SK-N-SH (cell line): ENCODE data around the gene EOLA1. TPM values are rescaled to one million over a fixed set of nuclear protein-coding genes. Genes with fewer than 3 reads are reported as not detected.
"Not testable (repeated sequence)": the region's sequence is repeated elsewhere in the genome, so short reads cannot be mapped to it uniquely, and the experiment has no call there.

Experiments used
- CTCF ChIA-PET: fragments of 300-600, 350-600 bp; formaldehyde crosslinking; extraction: SDS; loops from one replicate; lab custom pipeline; 2021; lab: Yijun Ruan, JAX
- POLR2A ChIA-PET: fragments of 350-600 bp; sonication (Branson Sonifier 250); formaldehyde crosslinking; extraction: SDS; loops from one replicate; lab custom pipeline; 2020; ENCODE audit warnings: antibody characterized with exemption, inconsistent platforms; lab: Yijun Ruan, JAX
- DNase-seq: peaks from one replicate; pipeline ENCODE4 v3.0.0; 2012
- H2AFZ ChIP-seq: fragments of 200-600 bp; sonication (generic); 2 replicates; pipeline ENCODE4 v1.8.1; 2016; ENCODE audit warnings: antibody characterized with exemption, mild to moderate bottlenecking, low read depth
- H3F3A ChIP-seq: fragments of 200-600 bp; sonication (generic); replicated peaks from 2 replicates; pipeline ENCODE3; 2016; ENCODE audit warnings: antibody characterized with exemption, mild to moderate bottlenecking; ENCODE audit not compliant: insufficient read depth
- H3K27ac ChIP-seq, 2 experiments: fragments of 200-500 bp in 1 of 2; fragments of 200-600 bp in 1 of 2; sonication (Bioruptor generic) in 1 of 2; sonication (generic), shearing (Covaris generic) in 1 of 2; 2 replicates each; pipeline versions ENCODE4 v1.5.1 to v1.6.1; 2014 to 2016; ENCODE audit warnings: low read depth in 2 of 2, inconsistent platforms in 1 of 2, low read length in 1 of 2, mild to moderate bottlenecking in 1 of 2, mixed read lengths in 1 of 2
- H3K27me3 ChIP-seq: fragments of 200-600 bp; sonication (generic), shearing (Covaris generic); 2 replicates; pipeline ENCODE4 v1.6.1; 2016; ENCODE audit warnings: mixed run types; ENCODE audit not compliant: insufficient read depth
- H3K36me3 ChIP-seq, 2 experiments: fragments of 200-500 bp in 1 of 2; fragments of 200-600 bp in 1 of 2; sonication (Bioruptor generic) in 1 of 2; sonication (generic) in 1 of 2; replicated peaks in 1 of 2; 2 replicates each; pipeline versions ENCODE3 to v1.5.1; 2014 to 2016; ENCODE audit warnings: low read length in 1 of 2, mild to moderate bottlenecking in 1 of 2; ENCODE audit not compliant: insufficient read depth in 2 of 2, control insufficient read depth in 1 of 2
- H3K4me1 ChIP-seq, 2 experiments: fragments of 200-500 bp in 1 of 2; fragments of 200-600 bp in 1 of 2; sonication (Bioruptor generic) in 1 of 2; sonication (generic), shearing (Covaris generic) in 1 of 2; 2 replicates each; pipeline versions ENCODE4 v1.5.1 to v1.6.1; 2014 to 2016; ENCODE audit warnings: low read depth in 1 of 2, low read length in 1 of 2, mixed run types in 1 of 2; ENCODE audit not compliant: insufficient read depth in 2 of 2, control insufficient read depth in 1 of 2
- H3K4me2 ChIP-seq: fragments of 200-600 bp; sonication (generic), shearing (Covaris generic); 2 replicates; pipeline ENCODE4 v1.6.1; 2017; ENCODE audit warnings: mixed run types
- H3K4me3 ChIP-seq, 2 experiments: fragments of 200-500 bp in 1 of 2; fragments of 200-600 bp in 1 of 2; sonication (Bioruptor generic) in 1 of 2; sonication (generic), shearing (Covaris generic) in 1 of 2; 2 replicates each; pipeline versions ENCODE4 v1.5.1 to v1.8.1; 2014 to 2016; ENCODE audit warnings: low read depth in 2 of 2, inconsistent platforms in 1 of 2, low read length in 1 of 2, mild to moderate bottlenecking in 1 of 2, mixed read lengths in 1 of 2, moderate library complexity in 1 of 2
- H3K79me2 ChIP-seq: fragments of 200-600 bp; sonication (generic); 2 replicates; pipeline ENCODE4 v1.8.1; 2017; ENCODE audit warnings: mild to moderate bottlenecking; ENCODE audit not compliant: insufficient read depth
- H3K9ac ChIP-seq: fragments of 200-600 bp; sonication (generic); 2 replicates; pipeline ENCODE4 v1.6.1; 2017; ENCODE audit warnings: mixed run types
- H3K9me2 ChIP-seq: fragments of 200-600 bp; sonication (generic); 2 replicates; pipeline ENCODE4 v1.6.1; 2017; ENCODE audit warnings: mixed run types
- H3K9me3 ChIP-seq: fragments of 200-600 bp; sonication (generic); 2 replicates; pipeline ENCODE4 v1.6.1; 2017; ENCODE audit warnings: mixed run types, mild to moderate bottlenecking, moderate library complexity
- H4K20me1 ChIP-seq: fragments of 200-600 bp; sonication (generic); 2 replicates; pipeline ENCODE4 v1.6.1; 2017; ENCODE audit warnings: mild to moderate bottlenecking, mixed run types; ENCODE audit not compliant: insufficient read depth
- CTCF ChIP-seq: fragments of 200-600 bp; sonication (generic); IDR thresholded peaks from 2 replicates; pipeline ENCODE4 v1.6.1; 2017; ENCODE audit warnings: antibody characterized with exemption, mild to moderate bottlenecking, moderate library complexity
- ELF1 ChIP-seq: IDR thresholded peaks from 2 replicates; pipeline ENCODE4 v1.4.0; 2012
- EP300 ChIP-seq, 2 experiments: IDR thresholded peaks; 2 replicates each; pipeline versions ENCODE4 v1.4.0 to v1.6.1; 2012; ENCODE audit warnings: borderline replicate concordance in 1 of 2, low read depth in 1 of 2, low read length in 1 of 2
- EZH2phosphoT487 ChIP-seq: fragments of 200-600 bp; sonication (generic); IDR thresholded peaks from 2 replicates; pipeline ENCODE4 v1.6.1; 2017; ENCODE audit warnings: low read depth, mixed run types, mild to moderate bottlenecking, antibody characterized with exemption, moderate library complexity, borderline replicate concordance
- FOXJ3 ChIP-seq: sonication (generic); formaldehyde crosslinking; IDR thresholded peaks from 2 replicates; pipeline ENCODE4 v1.5.1; 2020; ENCODE audit warnings: mild to moderate bottlenecking, missing genetic modification reagents
- FOXM1 ChIP-seq: IDR thresholded peaks from 2 replicates; pipeline ENCODE4 v1.4.0; 2012; ENCODE audit warnings: low read depth, mild to moderate bottlenecking
- GABPA ChIP-seq: IDR thresholded peaks from 2 replicates; pipeline ENCODE4 v1.4.0; 2012; ENCODE audit warnings: low read depth, mild to moderate bottlenecking
- JUND ChIP-seq: IDR thresholded peaks from 2 replicates; pipeline ENCODE4 v1.4.0; 2012
- MXI1 ChIP-seq: IDR thresholded peaks from 2 replicates; pipeline ENCODE4 v1.6.1; 2012; ENCODE audit warnings: mild to moderate bottlenecking, low read depth, low read length, improper control_type of control experiment
- RAD21 ChIP-seq: IDR thresholded peaks from 2 replicates; pipeline ENCODE4 v1.6.1; 2012; ENCODE audit warnings: mild to moderate bottlenecking, low read length
- SIN3A ChIP-seq: IDR thresholded peaks from 2 replicates; pipeline ENCODE4 v1.6.1; 2012; ENCODE audit warnings: low read depth, mild to moderate bottlenecking, low read length, moderate library complexity, borderline replicate concordance
- TAF1 ChIP-seq: IDR thresholded peaks from 2 replicates; pipeline ENCODE4 v1.6.1; 2012; ENCODE audit warnings: low read depth, mild to moderate bottlenecking, low read length, moderate library complexity, borderline replicate concordance
- ZBTB33 ChIP-seq: IDR thresholded peaks from 2 replicates; pipeline ENCODE4 v1.4.0; 2012; ENCODE audit warnings: low read depth, borderline replicate concordance
- WGBS: methylation state at CpG from one replicate; pipeline ENCODE4 v1.1.6; 2017; ENCODE audit warnings: low lambda C conversion rate; 5-methylcytosine and 5-hydroxymethylcytosine counted together
- polyA plus RNA-seq, 3 experiments: library from polyadenylated mRNA; depleted of rRNA; stranded (reverse); fragments of >200 nt; gene quantifications; 2 replicates each; pipeline ENCODE4 v1.2.3, GENCODE V29; 2012
- TF ChIP-seq, protein P1 (sequence below): IDR thresholded peaks from 2 replicates; pipeline ENCODE4 v1.4.0; 2012; ENCODE audit warnings: low read depth
- TF ChIP-seq, protein P2 (sequence below): IDR thresholded peaks from 2 replicates; pipeline ENCODE4 v1.6.1; 2012; ENCODE audit warnings: mild to moderate bottlenecking, low read depth, low read length, moderate library complexity
- TF ChIP-seq, protein P3 (sequence below): fragments of 150-350 bp; IDR thresholded peaks from 2 replicates; pipeline ENCODE4 v1.6.1; 2016; ENCODE audit warnings: mild to moderate bottlenecking, low read depth, low read length
- TF ChIP-seq, protein P4 (sequence below): IDR thresholded peaks from 2 replicates; pipeline ENCODE4 v1.4.0; 2012; ENCODE audit warnings: low read depth, borderline replicate concordance

Gene EOLA1
- polyA plus RNA-seq, 1 of the 3 experiments (the other 2 are of a cell fraction), result 16.3 TPM

- H3F3A ChIP-seq, result no peaks in the 10 kb centered on the region
- no peaks in the 10 kb centered on the region for H3K36me3 ChIP-seq
- POLR2A ChIA-PET, result no interaction called here
- H2AFZ ChIP-seq, result no peak overlapping the region
- H3K79me2 ChIP-seq, result no peaks in the 10 kb centered on the region
- no peaks in the 10 kb centered on the region for H3K9me2 ChIP-seq
- CTCF ChIA-PET, result interaction anchor here (0.6 to 1.2 kb wide), 3 partner anchors 20 to 349 kb away, joined by 3 to 4 read pairs (median 3); partner anchors contain the start of gene MAGEA8
- WGBS, result 50% methylated on average over 2 of the region's 2 CpGs
- TF ChIP-seq FOXM1 (no peak), SIN3A (no peak), RAD21 (no peak), FOXJ3 (CRISPR knock-in tag) (no peak), EZH2phosphoT487 (no peak), TAF1 (no peak), CTCF (no peak), ELF1 (no peak), MXI1 (no peak), JUND (no peak), GABPA (no peak), EP300 (IDR thresholded peaks at IDR 0.05; ENCODE audit: borderline replicate concordance in 1 of 2, low read depth in 1 of 2, low read length in 1 of 2) (no peak), ZBTB33 (no peak)
- TF ChIP-seq, protein P1, sequence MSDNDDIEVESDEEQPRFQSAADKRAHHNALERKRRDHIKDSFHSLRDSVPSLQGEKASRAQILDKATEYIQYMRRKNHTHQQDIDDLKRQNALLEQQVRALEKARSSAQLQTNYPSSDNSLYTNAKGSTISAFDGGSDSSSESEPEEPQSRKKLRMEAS, result no peak
- TF ChIP-seq, protein P2, sequence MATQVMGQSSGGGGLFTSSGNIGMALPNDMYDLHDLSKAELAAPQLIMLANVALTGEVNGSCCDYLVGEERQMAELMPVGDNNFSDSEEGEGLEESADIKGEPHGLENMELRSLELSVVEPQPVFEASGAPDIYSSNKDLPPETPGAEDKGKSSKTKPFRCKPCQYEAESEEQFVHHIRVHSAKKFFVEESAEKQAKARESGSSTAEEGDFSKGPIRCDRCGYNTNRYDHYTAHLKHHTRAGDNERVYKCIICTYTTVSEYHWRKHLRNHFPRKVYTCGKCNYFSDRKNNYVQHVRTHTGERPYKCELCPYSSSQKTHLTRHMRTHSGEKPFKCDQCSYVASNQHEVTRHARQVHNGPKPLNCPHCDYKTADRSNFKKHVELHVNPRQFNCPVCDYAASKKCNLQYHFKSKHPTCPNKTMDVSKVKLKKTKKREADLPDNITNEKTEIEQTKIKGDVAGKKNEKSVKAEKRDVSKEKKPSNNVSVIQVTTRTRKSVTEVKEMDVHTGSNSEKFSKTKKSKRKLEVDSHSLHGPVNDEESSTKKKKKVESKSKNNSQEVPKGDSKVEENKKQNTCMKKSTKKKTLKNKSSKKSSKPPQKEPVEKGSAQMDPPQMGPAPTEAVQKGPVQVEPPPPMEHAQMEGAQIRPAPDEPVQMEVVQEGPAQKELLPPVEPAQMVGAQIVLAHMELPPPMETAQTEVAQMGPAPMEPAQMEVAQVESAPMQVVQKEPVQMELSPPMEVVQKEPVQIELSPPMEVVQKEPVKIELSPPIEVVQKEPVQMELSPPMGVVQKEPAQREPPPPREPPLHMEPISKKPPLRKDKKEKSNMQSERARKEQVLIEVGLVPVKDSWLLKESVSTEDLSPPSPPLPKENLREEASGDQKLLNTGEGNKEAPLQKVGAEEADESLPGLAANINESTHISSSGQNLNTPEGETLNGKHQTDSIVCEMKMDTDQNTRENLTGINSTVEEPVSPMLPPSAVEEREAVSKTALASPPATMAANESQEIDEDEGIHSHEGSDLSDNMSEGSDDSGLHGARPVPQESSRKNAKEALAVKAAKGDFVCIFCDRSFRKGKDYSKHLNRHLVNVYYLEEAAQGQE, result no peak
- TF ChIP-seq, protein P3, sequence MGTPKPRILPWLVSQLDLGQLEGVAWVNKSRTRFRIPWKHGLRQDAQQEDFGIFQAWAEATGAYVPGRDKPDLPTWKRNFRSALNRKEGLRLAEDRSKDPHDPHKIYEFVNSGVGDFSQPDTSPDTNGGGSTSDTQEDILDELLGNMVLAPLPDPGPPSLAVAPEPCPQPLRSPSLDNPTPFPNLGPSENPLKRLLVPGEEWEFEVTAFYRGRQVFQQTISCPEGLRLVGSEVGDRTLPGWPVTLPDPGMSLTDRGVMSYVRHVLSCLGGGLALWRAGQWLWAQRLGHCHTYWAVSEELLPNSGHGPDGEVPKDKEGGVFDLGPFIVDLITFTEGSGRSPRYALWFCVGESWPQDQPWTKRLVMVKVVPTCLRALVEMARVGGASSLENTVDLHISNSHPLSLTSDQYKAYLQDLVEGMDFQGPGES, result no peak
- TF ChIP-seq, protein P4, sequence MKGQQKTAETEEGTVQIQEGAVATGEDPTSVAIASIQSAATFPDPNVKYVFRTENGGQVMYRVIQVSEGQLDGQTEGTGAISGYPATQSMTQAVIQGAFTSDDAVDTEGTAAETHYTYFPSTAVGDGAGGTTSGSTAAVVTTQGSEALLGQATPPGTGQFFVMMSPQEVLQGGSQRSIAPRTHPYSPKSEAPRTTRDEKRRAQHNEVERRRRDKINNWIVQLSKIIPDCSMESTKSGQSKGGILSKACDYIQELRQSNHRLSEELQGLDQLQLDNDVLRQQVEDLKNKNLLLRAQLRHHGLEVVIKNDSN, result no peak
- H3K27ac ChIP-seq, result no peak overlapping the region
- no peak overlapping the region for H3K4me2 ChIP-seq
- no peak overlapping the region for H3K9ac ChIP-seq
- H3K9me3 ChIP-seq, result no peaks in the 10 kb centered on the region
- DNase-seq, result no peak
- H3K4me3 ChIP-seq, result no peak overlapping the region
- H3K4me1 ChIP-seq, result no peaks in the 10 kb centered on the region
- no peaks in the 10 kb centered on the region for H3K27me3 ChIP-seq
- H4K20me1 ChIP-seq, result no peaks in the 10 kb centered on the region
Measured at GRCh38 chrX:149531599-149531998, 9.2 kb upstream of the EOLA1 start.

GRCh38 chrX:149532868-149533267 is 7.9 kb upstream of the EOLA1 start:
- DNase-seq, H3K9me2 ChIP-seq, POLR2A ChIA-PET, H3K9ac ChIP-seq, H3K9me3 ChIP-seq, H3K4me1 ChIP-seq, H3K27ac ChIP-seq, H2AFZ ChIP-seq, H3K79me2 ChIP-seq, H3K4me3 ChIP-seq, H3F3A ChIP-seq, H3K36me3 ChIP-seq, H4K20me1 ChIP-seq, CTCF ChIA-PET, H3K4me2 ChIP-seq, H3K27me3 ChIP-seq: not testable (repeated sequence)
- WGBS, result no CpG with 5 or more reads among the region's 3 CpGs
